ENCODE data around the gene MFSD12.

The MFSD12 gene

GRCh38 chr19:3524078-3524842 lies 33.1 kb downstream of the MFSD12 start:
- H3K27me3 ChIP-seq (ENCODE audit: control insufficient read depth, insufficient read depth, low read length): no peaks in the 10 kb centered on the region
- no peaks in the 10 kb centered on the region for H3K9me3 ChIP-seq (replicated peaks; ENCODE audit: low read length)
- no peak overlapping the region for H3K9ac ChIP-seq (ENCODE audit: low read depth, low read length)
- no peak overlapping the region for H3K4me2 ChIP-seq (ENCODE audit: low read length)
- peaks cover 54% of the 10 kb centered on the region for H3K36me3 ChIP-seq (ENCODE audit: insufficient read depth, low read length)
- no peak overlapping the region for H3K4me3 ChIP-seq (ENCODE audit: low read length)
- no peaks in the 10 kb centered on the region for H3K4me1 ChIP-seq (ENCODE audit: control insufficient read depth, insufficient read depth, low read length)

- no peaks in the 10 kb centered on the region for H3K27me3 ChIP-seq (ENCODE audit: control insufficient read depth, insufficient read depth, low read length)
- peaks cover 55% of the 10 kb centered on the region for H3K36me3 ChIP-seq (ENCODE audit: insufficient read depth, low read length)
- H3K4me2 ChIP-seq (ENCODE audit: low read length): no peak overlapping the region
- no peak overlapping the region for H3K9ac ChIP-seq (ENCODE audit: low read depth, low read length)
- no peaks in the 10 kb centered on the region for H3K9me3 ChIP-seq (replicated peaks; ENCODE audit: low read length)
- H3K4me1 ChIP-seq (ENCODE audit: control insufficient read depth, insufficient read depth, low read length): no peaks in the 10 kb centered on the region
- H3K4me3 ChIP-seq (ENCODE audit: low read length): no peak overlapping the region
Observed at GRCh38 chr19:3523361-3524077, 33.9 kb downstream of the MFSD12 start.

- H3K9me3 ChIP-seq (replicated peaks; ENCODE audit: low read length): no peaks in the 10 kb centered on the region
- no peak overlapping the region for H3K4me2 ChIP-seq (ENCODE audit: low read length)
- no peak overlapping the region for H3K9ac ChIP-seq (ENCODE audit: low read depth, low read length)
- no peak overlapping the region for H3K4me3 ChIP-seq (ENCODE audit: low read length)
- no peaks in the 10 kb centered on the region for H3K27me3 ChIP-seq (ENCODE audit: control insufficient read depth, insufficient read depth, low read length)
- peaks cover 49% of the 10 kb centered on the region for H3K36me3 ChIP-seq (ENCODE audit: insufficient read depth, low read length)
- no peaks in the 10 kb centered on the region for H3K4me1 ChIP-seq (ENCODE audit: control insufficient read depth, insufficient read depth, low read length)
Observed at GRCh38 chr19:3522421-3523360, 34.7 kb downstream of the MFSD12 start.

- Histone ChIP-seq H3K9ac (ENCODE audit: low read depth, low read length) (no peak overlapping the region), H3K36me3 (ENCODE audit: insufficient read depth, low read length) (peaks cover 38% of the 10 kb centered on the region), H3K4me1 (ENCODE audit: control insufficient read depth, insufficient read depth, low read length) (peaks cover 5% of the 10 kb centered on the region), H3K27me3 (ENCODE audit: control insufficient read depth, insufficient read depth, low read length) (no peaks in the 10 kb centered on the region), H3K4me2 (ENCODE audit: low read length) (no peak overlapping the region), H3K9me3 (replicated peaks; ENCODE audit: low read length) (no peaks in the 10 kb centered on the region), H3K4me3 (ENCODE audit: low read length) (no peak overlapping the region)
Observed at GRCh38 chr19:3521104-3521445, 36.3 kb downstream of the MFSD12 start.

GRCh38 chr19:3520166-3521103 lies 37.0 kb downstream of the MFSD12 start:
- Histone ChIP-seq H3K4me2 (ENCODE audit: low read length) (no peak overlapping the region), H3K4me3 (ENCODE audit: low read length) (no peak overlapping the region), H3K27me3 (ENCODE audit: control insufficient read depth, insufficient read depth, low read length) (no peaks in the 10 kb centered on the region), H3K4me1 (ENCODE audit: control insufficient read depth, insufficient read depth, low read length) (peaks cover 9% of the 10 kb centered on the region), H3K9ac (ENCODE audit: low read depth, low read length) (no peak overlapping the region), H3K9me3 (replicated peaks; ENCODE audit: low read length) (no peaks in the 10 kb centered on the region), H3K36me3 (ENCODE audit: insufficient read depth, low read length) (peaks cover 34% of the 10 kb centered on the region)

GRCh38 chr19:3519126-3519525 lies 38.3 kb downstream of the MFSD12 start:
- Histone ChIP-seq H3K9me3 (replicated peaks; ENCODE audit: low read length) (no peaks in the 10 kb centered on the region), H3K36me3 (ENCODE audit: insufficient read depth, low read length) (peaks cover 24% of the 10 kb centered on the region), H3K27me3 (ENCODE audit: control insufficient read depth, insufficient read depth, low read length) (no peaks in the 10 kb centered on the region), H3K4me1 (ENCODE audit: control insufficient read depth, insufficient read depth, low read length) (peaks cover 17% of the 10 kb centered on the region), H3K4me3 (ENCODE audit: low read length) (no peak overlapping the region), H3K9ac (ENCODE audit: low read depth, low read length) (no peak overlapping the region), H3K4me2 (ENCODE audit: low read length) (no peak overlapping the region)

- peaks cover 22% of the 10 kb centered on the region for H3K4me1 ChIP-seq (ENCODE audit: control insufficient read depth, insufficient read depth, low read length)
- H3K4me2 ChIP-seq (ENCODE audit: low read length): no peak overlapping the region
- no peaks in the 10 kb centered on the region for H3K9me3 ChIP-seq (replicated peaks; ENCODE audit: low read length)
- H3K9ac ChIP-seq (ENCODE audit: low read depth, low read length): no peak overlapping the region
- H3K27me3 ChIP-seq (ENCODE audit: control insufficient read depth, insufficient read depth, low read length): no peaks in the 10 kb centered on the region
- H3K36me3 ChIP-seq (ENCODE audit: insufficient read depth, low read length): peaks cover 19% of the 10 kb centered on the region
- H3K4me3 ChIP-seq (ENCODE audit: low read length): no peak overlapping the region
Observed at GRCh38 chr19:3518659-3519058, 38.7 kb downstream of the MFSD12 start.

GRCh38 chr19:3518255-3518654 lies 39.1 kb downstream of the MFSD12 start:
- H3K9ac ChIP-seq (ENCODE audit: low read depth, low read length): no peak overlapping the region
- H3K4me2 ChIP-seq (ENCODE audit: low read length): no peak overlapping the region
- peaks cover 25% of the 10 kb centered on the region for H3K4me1 ChIP-seq (ENCODE audit: control insufficient read depth, insufficient read depth, low read length)
- H3K4me3 ChIP-seq (ENCODE audit: low read length): no peak overlapping the region
- no peaks in the 10 kb centered on the region for H3K9me3 ChIP-seq (replicated peaks; ENCODE audit: low read length)
- H3K27me3 ChIP-seq (ENCODE audit: control insufficient read depth, insufficient read depth, low read length): no peaks in the 10 kb centered on the region
- peaks cover 18% of the 10 kb centered on the region for H3K36me3 ChIP-seq (ENCODE audit: insufficient read depth, low read length)

- Histone ChIP-seq H3K4me1 (ENCODE audit: control insufficient read depth, insufficient read depth, low read length) (peaks cover 25% of the 10 kb centered on the region), H3K27me3 (ENCODE audit: control insufficient read depth, insufficient read depth, low read length) (no peaks in the 10 kb centered on the region), H3K4me3 (ENCODE audit: low read length) (no peak overlapping the region), H3K4me2 (ENCODE audit: low read length) (no peak overlapping the region), H3K36me3 (ENCODE audit: insufficient read depth, low read length) (peaks cover 19% of the 10 kb centered on the region), H3K9ac (ENCODE audit: low read depth, low read length) (no peak overlapping the region), H3K9me3 (replicated peaks; ENCODE audit: low read length) (no peaks in the 10 kb centered on the region)
Observed at GRCh38 chr19:3517638-3518037, 39.7 kb downstream of the MFSD12 start.

- peaks cover 24% of the 10 kb centered on the region for H3K36me3 ChIP-seq (ENCODE audit: insufficient read depth, low read length)
- no peak overlapping the region for H3K9ac ChIP-seq (ENCODE audit: low read depth, low read length)
- no peak overlapping the region for H3K4me3 ChIP-seq (ENCODE audit: low read length)
- no peak overlapping the region for H3K4me2 ChIP-seq (ENCODE audit: low read length)
- H3K9me3 ChIP-seq (replicated peaks; ENCODE audit: low read length): no peaks in the 10 kb centered on the region
- H3K27me3 ChIP-seq (ENCODE audit: control insufficient read depth, insufficient read depth, low read length): no peaks in the 10 kb centered on the region
- H3K4me1 ChIP-seq (ENCODE audit: control insufficient read depth, insufficient read depth, low read length): peaks cover 25% of the 10 kb centered on the region
Observed at GRCh38 chr19:3516675-3517207, 40.6 kb downstream of the MFSD12 start.

Data from skeletal muscle satellite cell (primary cell).